RWPE1 (cell line): ENCODE data around the gene PTRHD1.

ENCODE experiments used
- CTCF ChIA-PET: fragments of 350-600 bp; sonication (Branson Sonifier 250); formaldehyde crosslinking; extraction: SDS; loops from one replicate; lab custom pipeline; 2021; lab: Yijun Ruan, JAX
- POLR2A ChIA-PET: fragments of 400-600 bp; formaldehyde crosslinking; extraction: SDS; loops from one replicate; lab custom pipeline; 2020; ENCODE audit warnings: antibody characterized with exemption; ENCODE audit not compliant: low non-redundant PET; lab: Yijun Ruan, JAX
- DNase-seq: peaks from one replicate; pipeline ENCODE4 v3.0.0; 2012; ENCODE audit warnings: low spot score
- H3K27ac ChIP-seq: fragments of 450-650 bp; 2 replicates; pipeline ENCODE4 v1.5.1; 2017
- TF ChIP-seq, protein P1 (sequence below): fragments of 450-650 bp; conservative IDR thresholded peaks from 2 replicates; pipeline ENCODE4 v1.5.1; 2017; ENCODE audit warnings: low read depth, mild to moderate bottlenecking

Gene PTRHD1

DNA sequence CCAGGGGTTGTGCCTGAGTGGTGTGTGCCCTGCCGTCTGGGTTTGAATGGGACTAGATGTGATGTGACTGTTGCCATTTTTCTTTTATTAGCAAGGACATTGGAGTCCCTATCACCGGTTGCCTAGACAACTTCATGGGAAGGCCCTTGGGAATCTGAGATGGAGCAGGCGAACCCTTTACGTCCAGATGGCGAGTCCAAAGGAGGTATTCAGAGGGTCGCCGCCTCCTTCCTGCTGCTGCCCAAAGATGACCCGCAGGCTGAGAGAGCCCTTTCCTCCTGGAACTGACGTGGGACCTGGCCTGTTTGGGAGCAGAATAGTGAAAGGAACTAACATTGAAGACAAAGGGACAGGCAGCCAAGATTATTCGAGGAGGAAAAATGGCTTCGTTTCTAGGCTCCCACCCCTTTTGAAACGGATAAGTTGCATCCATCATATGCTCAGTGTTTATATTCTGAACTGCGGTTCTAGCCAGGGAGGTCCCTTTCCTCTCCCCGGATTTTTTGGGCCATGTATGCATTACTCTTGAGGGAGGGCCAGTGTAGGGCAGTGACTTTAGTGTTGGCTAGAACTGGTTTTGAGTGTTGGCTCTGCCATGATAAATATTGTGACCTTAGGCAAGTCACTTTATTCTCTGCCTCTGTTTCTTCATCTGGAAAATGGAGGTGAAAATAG is 707 bp upstream of the PTRHD1 start:
- peak; percentile 12 for DNase-seq
- TF ChIP-seq, protein P1, sequence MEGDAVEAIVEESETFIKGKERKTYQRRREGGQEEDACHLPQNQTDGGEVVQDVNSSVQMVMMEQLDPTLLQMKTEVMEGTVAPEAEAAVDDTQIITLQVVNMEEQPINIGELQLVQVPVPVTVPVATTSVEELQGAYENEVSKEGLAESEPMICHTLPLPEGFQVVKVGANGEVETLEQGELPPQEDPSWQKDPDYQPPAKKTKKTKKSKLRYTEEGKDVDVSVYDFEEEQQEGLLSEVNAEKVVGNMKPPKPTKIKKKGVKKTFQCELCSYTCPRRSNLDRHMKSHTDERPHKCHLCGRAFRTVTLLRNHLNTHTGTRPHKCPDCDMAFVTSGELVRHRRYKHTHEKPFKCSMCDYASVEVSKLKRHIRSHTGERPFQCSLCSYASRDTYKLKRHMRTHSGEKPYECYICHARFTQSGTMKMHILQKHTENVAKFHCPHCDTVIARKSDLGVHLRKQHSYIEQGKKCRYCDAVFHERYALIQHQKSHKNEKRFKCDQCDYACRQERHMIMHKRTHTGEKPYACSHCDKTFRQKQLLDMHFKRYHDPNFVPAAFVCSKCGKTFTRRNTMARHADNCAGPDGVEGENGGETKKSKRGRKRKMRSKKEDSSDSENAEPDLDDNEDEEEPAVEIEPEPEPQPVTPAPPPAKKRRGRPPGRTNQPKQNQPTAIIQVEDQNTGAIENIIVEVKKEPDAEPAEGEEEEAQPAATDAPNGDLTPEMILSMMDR, result no peak
- POLR2A ChIA-PET, result interaction anchor here (0.6 kb wide), 1 partner anchor 280 kb away, joined by 9 read pairs; no protein-coding TSS in a partner anchor
- H3K27ac ChIP-seq, result peak overlapping the region; percentile 94
- CTCF ChIA-PET, result interaction anchor here (0.6 to 1.6 kb wide), 2 partner anchors 16 to 848 kb away, joined by 4 to 13 read pairs; no protein-coding TSS in a partner anchor

DNA sequence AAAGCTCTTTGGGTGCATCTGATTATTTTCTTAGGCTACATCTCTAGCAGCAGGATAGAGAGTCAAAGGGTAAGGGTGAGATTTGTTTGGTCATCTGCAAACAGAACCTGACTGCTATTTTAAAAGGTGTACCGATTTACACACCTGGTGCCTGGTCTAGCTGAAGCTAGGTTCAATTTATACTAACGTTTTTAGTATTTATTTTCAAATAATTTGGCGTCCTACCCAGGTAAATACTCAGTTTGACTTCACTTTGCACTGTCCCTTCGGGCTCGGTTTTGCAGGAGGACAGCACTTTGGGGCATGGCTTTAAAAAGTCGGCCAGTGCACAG is 683 bp downstream of the PTRHD1 start:
- CTCF ChIA-PET, result interaction anchor here (0.6 to 1.6 kb wide), 7 partner anchors 14 to 434 kb away, joined by 3 to 13 read pairs (median 4); no protein-coding TSS in a partner anchor
- POLR2A ChIA-PET, result no interaction called here
- TF ChIP-seq, protein P1, result no peak
- peak overlapping the region; percentile 94 for H3K27ac ChIP-seq
- DNase-seq, result no peak

DNA sequence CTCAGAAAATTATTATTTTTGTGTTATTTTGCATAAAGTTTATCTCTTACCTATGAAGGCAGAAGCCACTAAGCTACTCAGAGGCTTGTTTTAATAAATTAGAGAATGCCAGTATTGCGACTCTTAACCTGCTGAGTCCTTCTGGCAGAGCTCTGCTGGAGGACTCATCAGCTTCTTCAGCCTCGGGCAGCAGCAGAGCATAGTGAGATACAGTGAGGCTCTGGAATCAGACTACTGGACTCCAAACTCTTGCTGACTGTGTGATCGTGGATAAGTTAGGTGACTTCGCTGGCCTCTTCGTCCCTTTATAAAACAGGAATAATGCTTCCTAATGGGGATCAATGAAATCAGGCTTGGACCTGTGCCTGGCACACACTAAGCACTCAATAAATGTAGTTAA is 1.7 kb downstream of the PTRHD1 start:
- POLR2A ChIA-PET, result no interaction called here
- CTCF ChIA-PET, result interaction anchor here (0.6 to 0.7 kb wide), 3 partner anchors 10 to 146 kb away, joined by 3 to 4 read pairs (median 3); no protein-coding TSS in a partner anchor
- H3K27ac ChIP-seq, result no peak overlapping the region
- no peak for DNase-seq
- TF ChIP-seq, protein P1, result no peak; the same call in 1 of the 2 replicates

DNA sequence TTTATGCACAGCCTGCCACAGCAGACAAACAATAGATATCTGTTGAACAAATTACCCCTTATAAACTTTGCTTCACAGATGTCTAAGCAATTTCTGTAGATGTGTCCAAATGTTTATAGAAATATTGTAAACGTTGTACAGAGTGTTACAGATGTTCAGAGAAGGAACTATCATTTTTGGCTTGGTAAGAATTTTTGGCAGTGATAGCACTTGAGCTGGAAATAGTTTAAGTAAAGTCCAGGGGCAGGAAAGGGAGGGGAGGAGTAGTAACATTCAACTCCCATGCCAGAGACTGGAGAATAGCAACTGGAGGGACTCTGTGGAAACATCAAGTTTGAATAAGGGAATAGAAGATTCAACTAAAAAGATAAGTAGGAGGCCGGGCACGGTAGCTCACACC is 4.4 kb downstream of the PTRHD1 start:
- CTCF ChIA-PET, result interaction anchor here (0.9 kb wide), 1 partner anchor 367 kb away, joined by 3 read pairs; no protein-coding TSS in a partner anchor
- TF ChIP-seq, protein P1, result no peak
- H3K27ac ChIP-seq, result no peak overlapping the region
- DNase-seq, result no peak
- POLR2A ChIA-PET, result no interaction called here

DNA sequence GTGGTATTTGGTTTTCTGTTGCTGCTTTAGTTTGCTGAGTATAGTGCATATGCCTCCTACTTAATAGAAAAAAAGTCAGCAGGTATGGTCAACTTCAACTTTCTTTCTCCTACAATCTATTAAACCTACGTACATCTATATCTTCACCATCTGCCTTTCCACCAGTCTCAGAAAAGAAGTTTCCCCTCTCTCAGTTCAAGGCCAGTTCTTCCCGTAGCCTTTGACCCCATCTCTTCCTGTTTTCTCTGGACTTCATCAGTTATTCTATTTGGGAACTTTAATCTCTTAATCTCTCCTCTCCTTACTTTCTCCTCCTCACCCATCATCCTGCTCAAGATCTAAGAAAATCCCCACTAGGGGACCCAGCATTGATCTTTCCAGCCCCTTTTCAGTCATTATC is 5.7 kb downstream of the PTRHD1 start:
- H3K27ac ChIP-seq, result no peak overlapping the region
- TF ChIP-seq, protein P1, result no peak
- CTCF ChIA-PET, result no interaction called here
- POLR2A ChIA-PET, result no interaction called here
- no peak for DNase-seq

DNA sequence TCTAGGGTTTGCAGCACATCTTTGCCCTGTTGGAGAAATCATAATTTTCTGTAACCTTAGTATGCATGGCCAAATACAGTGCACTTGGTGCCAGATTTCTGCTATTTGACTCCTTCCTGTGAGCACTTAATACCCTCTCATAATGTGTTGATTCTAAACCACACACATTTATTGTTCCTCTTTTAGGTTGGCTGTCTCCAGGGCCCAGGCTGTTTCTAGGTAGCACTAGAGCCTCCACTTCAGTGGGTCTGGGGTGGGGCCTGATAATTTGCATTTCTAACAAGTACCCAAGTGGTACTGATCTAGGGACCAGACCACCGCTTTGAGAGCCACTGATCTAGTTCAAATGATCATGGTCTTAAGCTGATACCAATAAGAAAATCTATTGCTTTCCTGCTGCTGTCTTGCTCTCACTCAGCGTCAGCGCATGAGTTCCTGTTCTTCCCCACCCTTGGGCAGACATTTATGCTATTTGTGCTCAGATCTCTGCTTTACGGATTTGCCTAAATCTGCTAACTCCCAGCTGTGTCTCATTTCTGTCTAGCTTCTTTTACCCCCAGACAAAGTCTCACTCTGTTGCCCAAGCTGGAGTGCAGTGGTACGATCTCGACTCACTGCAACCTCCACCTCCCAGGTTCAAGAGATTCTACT is 7.4 kb downstream of the PTRHD1 start:
- CTCF ChIA-PET, result interaction anchor here (0.7 kb wide), 1 partner anchor 89 kb away, joined by 4 read pairs; no protein-coding TSS in a partner anchor
- TF ChIP-seq, protein P1, result no peak
- DNase-seq, result no peak
- POLR2A ChIA-PET, result no interaction called here
- no peak overlapping the region for H3K27ac ChIP-seq
